Smooth muscle cell (in vitro differentiated cells): ENCODE data around the gene PLOD3. TPM values are rescaled to one million over a fixed set of nuclear protein-coding genes. Genes with fewer than 3 reads are reported as not detected.

Source experiments
- DNase-seq: peaks from one replicate; lab custom pipeline; 2025; ENCODE audit not compliant: unreplicated experiment; lab: John Stamatoyannopoulos, UW
- H2AFZ ChIP-seq: fragments of 200-600 bp; sonication (generic); 2 replicates; pipeline ENCODE4 v1.6.0; 2016; ENCODE audit warnings: antibody characterized with exemption, low read depth, mild to moderate bottlenecking
- H3F3A ChIP-seq: fragments of 200-600 bp; sonication (generic); 2 replicates; pipeline ENCODE4 v1.6.0; 2017; ENCODE audit warnings: antibody characterized with exemption, low read depth
- H3K27ac ChIP-seq: fragments of 200-600 bp; sonication (generic); 2 replicates; pipeline ENCODE4 v1.5.1; 2016; ENCODE audit warnings: low read depth, mild to moderate bottlenecking
- H3K27me3 ChIP-seq: fragments of 200-600 bp; sonication (generic); 2 replicates; pipeline ENCODE4 v1.6.1; 2016; ENCODE audit warnings: low read depth, mild to moderate bottlenecking
- H3K36me3 ChIP-seq: fragments of 200-600 bp; sonication (generic); 2 replicates; pipeline ENCODE4 v1.5.1; 2016; ENCODE audit warnings: low read depth
- H3K4me1 ChIP-seq: fragments of 200-600 bp; sonication (generic); 2 replicates; pipeline ENCODE4 v1.5.1; 2016; ENCODE audit warnings: low read depth
- H3K4me2 ChIP-seq: fragments of 200-600 bp; sonication (generic); 2 replicates; pipeline ENCODE4 v1.6.0; 2016; ENCODE audit warnings: mild to moderate bottlenecking
- H3K4me3 ChIP-seq: fragments of 200-600 bp; sonication (generic); 2 replicates; pipeline ENCODE4 v1.5.1; 2016; ENCODE audit warnings: mild to moderate bottlenecking
- H3K79me2 ChIP-seq: fragments of 200-600 bp; sonication (generic); 2 replicates; pipeline ENCODE4 v1.6.0; 2016; ENCODE audit warnings: low read depth, mild to moderate bottlenecking
- H3K9ac ChIP-seq: fragments of 200-600 bp; sonication (generic); 2 replicates; pipeline ENCODE4 v1.6.0; 2016; ENCODE audit warnings: low read depth
- H3K9me3 ChIP-seq: fragments of 200-600 bp; sonication (generic); replicated peaks from 2 replicates; pipeline ENCODE4 v1.5.1; 2016; ENCODE audit warnings: low read depth
- H4K20me1 ChIP-seq: fragments of 200-600 bp; sonication (generic); 2 replicates; pipeline ENCODE4 v1.6.0; 2016; ENCODE audit warnings: low read depth
- WGBS: methylation state at CpG from one replicate; pipeline ENCODE4 v1.1.7; 2016; ENCODE audit warnings: low lambda C conversion rate; 5-methylcytosine and 5-hydroxymethylcytosine counted together
- polyA plus RNA-seq: library from polyadenylated mRNA; unstranded; fragments of >200 nt; fragmentation: Nextera tagmentation; extraction: Ambion mirVana; gene quantifications from 2 replicates; pipeline ENCODE4 v1.2.1, GENCODE V29; 2016
- total RNA-seq: library from RNA; depleted of rRNA; stranded (reverse); fragments of >200 nt; gene quantifications from 2 replicates; pipeline ENCODE4 v1.2.3, GENCODE V29; 2014
- TF ChIP-seq, protein P1 (sequence below): fragments of 200-600 bp; sonication (generic); IDR thresholded peaks from 2 replicates; pipeline ENCODE4 v1.5.1; 2017; ENCODE audit warnings: borderline replicate concordance, mild to moderate bottlenecking, antibody characterized with exemption; ENCODE audit not compliant: insufficient read depth, poor library complexity, severe bottlenecking

Gene PLOD3
- total and polyA plus RNA-seq, 2 experiments from 2014 or later: 58.4 to 168 TPM

DNA sequence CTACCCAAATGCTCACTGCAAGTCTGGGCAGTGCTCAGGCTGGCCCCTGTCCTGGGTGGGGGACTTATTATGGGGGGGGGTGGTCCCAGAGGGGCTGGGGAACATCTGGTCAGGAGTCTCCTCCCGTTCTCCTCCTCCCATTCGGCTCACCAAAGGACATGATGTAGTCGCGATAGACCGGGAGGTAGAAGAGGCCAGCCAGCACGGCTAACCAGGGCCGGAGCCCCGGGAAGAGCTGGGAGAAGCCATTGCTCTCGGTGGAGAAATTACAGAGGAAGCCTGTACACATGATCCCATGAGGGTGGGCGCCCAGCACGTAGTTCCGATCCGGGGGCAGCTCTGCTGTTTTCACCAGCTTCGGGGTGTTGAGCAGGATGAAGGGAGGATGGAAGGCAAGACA lies 18.9 kb downstream of the PLOD3 start:
- H3K9ac ChIP-seq: no peak overlapping the region
- no peak overlapping the region for H3K4me2 ChIP-seq
- H3K36me3 ChIP-seq: no peaks in the 10 kb centered on the region
- 90% methylated on average over 14 of the region's 14 CpGs for WGBS
- H3K79me2 ChIP-seq: no peaks in the 10 kb centered on the region
- no peaks in the 10 kb centered on the region for H3K4me1 ChIP-seq
- H3K27me3 ChIP-seq: peaks cover 37% of the 10 kb centered on the region
- H3K4me3 ChIP-seq: no peak overlapping the region
- no peak overlapping the region for H3K27ac ChIP-seq
- H3F3A ChIP-seq: no peaks in the 10 kb centered on the region
- TF ChIP-seq, protein P1, sequence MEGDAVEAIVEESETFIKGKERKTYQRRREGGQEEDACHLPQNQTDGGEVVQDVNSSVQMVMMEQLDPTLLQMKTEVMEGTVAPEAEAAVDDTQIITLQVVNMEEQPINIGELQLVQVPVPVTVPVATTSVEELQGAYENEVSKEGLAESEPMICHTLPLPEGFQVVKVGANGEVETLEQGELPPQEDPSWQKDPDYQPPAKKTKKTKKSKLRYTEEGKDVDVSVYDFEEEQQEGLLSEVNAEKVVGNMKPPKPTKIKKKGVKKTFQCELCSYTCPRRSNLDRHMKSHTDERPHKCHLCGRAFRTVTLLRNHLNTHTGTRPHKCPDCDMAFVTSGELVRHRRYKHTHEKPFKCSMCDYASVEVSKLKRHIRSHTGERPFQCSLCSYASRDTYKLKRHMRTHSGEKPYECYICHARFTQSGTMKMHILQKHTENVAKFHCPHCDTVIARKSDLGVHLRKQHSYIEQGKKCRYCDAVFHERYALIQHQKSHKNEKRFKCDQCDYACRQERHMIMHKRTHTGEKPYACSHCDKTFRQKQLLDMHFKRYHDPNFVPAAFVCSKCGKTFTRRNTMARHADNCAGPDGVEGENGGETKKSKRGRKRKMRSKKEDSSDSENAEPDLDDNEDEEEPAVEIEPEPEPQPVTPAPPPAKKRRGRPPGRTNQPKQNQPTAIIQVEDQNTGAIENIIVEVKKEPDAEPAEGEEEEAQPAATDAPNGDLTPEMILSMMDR: no peak
- no peak overlapping the region for H2AFZ ChIP-seq
- no peaks in the 10 kb centered on the region for H4K20me1 ChIP-seq
- H3K9me3 ChIP-seq: no peaks in the 10 kb centered on the region
- no peak for DNase-seq

DNA sequence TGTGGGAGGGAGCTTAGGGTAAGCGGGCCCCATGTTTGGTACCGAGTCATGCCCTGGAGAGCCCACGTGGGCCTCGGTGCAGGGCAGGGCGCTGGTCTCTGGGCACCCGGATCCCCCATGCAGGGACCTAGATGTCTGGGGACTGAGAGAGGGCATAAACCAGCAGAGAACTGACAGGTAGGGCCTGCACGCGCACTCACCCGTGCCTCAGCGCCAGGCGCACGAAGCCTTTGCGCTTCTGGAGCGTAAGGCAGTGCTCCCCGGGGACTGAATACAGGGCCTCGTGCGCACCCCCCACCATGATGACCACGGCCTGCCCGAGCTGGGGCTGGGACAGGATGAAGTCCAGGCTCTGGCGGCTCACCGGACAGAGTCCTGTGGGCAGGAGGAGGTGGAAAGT lies 19.4 kb downstream of the PLOD3 start:
- no peak overlapping the region for H3K4me3 ChIP-seq
- 93% methylated on average over 21 of the region's 21 CpGs for WGBS
- no peak overlapping the region for H3K27ac ChIP-seq
- H4K20me1 ChIP-seq: no peaks in the 10 kb centered on the region
- no peak for DNase-seq
- H3K9me3 ChIP-seq: no peaks in the 10 kb centered on the region
- no peak overlapping the region for H3K4me2 ChIP-seq
- H3F3A ChIP-seq: no peaks in the 10 kb centered on the region
- H3K36me3 ChIP-seq: no peaks in the 10 kb centered on the region
- H2AFZ ChIP-seq: no peak overlapping the region
- peaks cover 32% of the 10 kb centered on the region for H3K27me3 ChIP-seq
- no peaks in the 10 kb centered on the region for H3K79me2 ChIP-seq
- no peak overlapping the region for H3K9ac ChIP-seq
- no peaks in the 10 kb centered on the region for H3K4me1 ChIP-seq
- TF ChIP-seq, protein P1: no peak

DNA sequence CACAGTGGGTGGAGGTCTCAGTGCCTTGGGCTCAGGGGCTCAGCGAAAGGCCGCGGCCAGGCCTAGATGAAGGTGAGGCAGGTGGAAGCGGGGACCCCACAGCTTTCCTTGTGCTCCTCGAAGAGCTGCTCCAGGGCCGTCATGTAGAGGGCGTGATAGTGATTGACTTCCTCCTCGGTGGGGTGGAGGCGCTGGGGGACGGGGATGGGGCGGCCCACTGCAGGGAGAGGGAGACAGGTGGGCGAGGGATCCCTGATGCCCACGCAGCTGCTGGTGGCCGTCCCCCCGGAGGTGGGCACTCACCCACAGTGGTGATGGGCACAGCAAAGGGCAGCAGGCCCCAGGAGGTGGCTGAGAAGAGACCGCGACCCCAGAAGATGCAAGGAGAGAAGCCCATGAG lies 21.5 kb downstream of the PLOD3 start:
- H3K4me2 ChIP-seq: no peak overlapping the region
- no peak overlapping the region for H3K4me3 ChIP-seq
- peaks cover 11% of the 10 kb centered on the region for H3K27me3 ChIP-seq
- no peak overlapping the region for H3K9ac ChIP-seq
- no peak overlapping the region for H2AFZ ChIP-seq
- no peaks in the 10 kb centered on the region for H4K20me1 ChIP-seq
- no peaks in the 10 kb centered on the region for H3F3A ChIP-seq
- H3K4me1 ChIP-seq: no peaks in the 10 kb centered on the region
- no peak for DNase-seq
- no peaks in the 10 kb centered on the region for H3K36me3 ChIP-seq
- H3K27ac ChIP-seq: no peak overlapping the region
- TF ChIP-seq, protein P1: no peak
- H3K9me3 ChIP-seq: no peaks in the 10 kb centered on the region
- 95% methylated on average over 16 of the region's 17 CpGs for WGBS
- H3K79me2 ChIP-seq: no peaks in the 10 kb centered on the region

DNA sequence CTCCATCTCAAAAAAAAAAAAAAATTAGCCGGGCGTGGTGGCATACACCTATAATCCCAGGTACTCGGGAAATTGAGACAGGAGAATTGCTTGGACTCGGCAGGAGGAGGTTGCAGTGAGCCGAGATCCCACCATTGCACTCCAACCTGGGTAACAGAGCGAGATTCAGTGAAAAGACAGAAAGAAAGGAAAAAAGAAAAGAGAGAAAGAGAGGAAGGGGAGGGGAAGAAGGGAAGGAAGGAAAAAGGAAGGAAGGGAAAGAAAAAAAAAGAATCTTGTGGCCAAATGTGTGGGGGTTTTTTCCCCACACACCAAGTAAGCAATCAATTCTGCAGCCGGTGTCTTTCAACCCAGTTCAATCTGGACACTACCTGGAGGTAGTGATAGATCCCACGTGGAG lies 28.3 kb downstream of the PLOD3 start:
- no peaks in the 10 kb centered on the region for H3K4me1 ChIP-seq
- no peaks in the 10 kb centered on the region for H3K9me3 ChIP-seq
- no peaks in the 10 kb centered on the region for H3K36me3 ChIP-seq
- no peak for DNase-seq
- H3K27ac ChIP-seq: no peak overlapping the region
- H3K4me2 ChIP-seq: no peak overlapping the region
- H2AFZ ChIP-seq: no peak overlapping the region
- no peaks in the 10 kb centered on the region for H3K27me3 ChIP-seq
- no peaks in the 10 kb centered on the region for H3K79me2 ChIP-seq
- peaks cover 10% of the 10 kb centered on the region for H3F3A ChIP-seq
- 88% methylated on average over 8 of the region's 8 CpGs for WGBS
- H3K9ac ChIP-seq: no peak overlapping the region
- no peaks in the 10 kb centered on the region for H4K20me1 ChIP-seq
- no peak overlapping the region for H3K4me3 ChIP-seq
- TF ChIP-seq, protein P1: no peak
